Activated T-helper 17 cell treated with anti-CD3 and anti-CD28 coated beads, Interleukin-2, amount 50 U/mL, for 72 hours (primary cell): ENCODE results near the gene PDLIM3. TPM values are rescaled to one million over a fixed set of nuclear protein-coding genes. Genes with fewer than 3 reads are reported as not detected.

Source experiments
- ATAC-seq: fragments of 150-1000 bp; cut with Tn5 transposase; replicated peaks from 2 replicates; pipeline ENCODE4 v1.10.0; 2021; ENCODE audit warnings: mild to moderate bottlenecking, moderate library complexity
- H3K27ac Mint-ChIP-seq: one replicate; pipeline ENCODE4 v1.8.0; 2022; ENCODE audit warnings: mixed read lengths
- H3K27me3 Mint-ChIP-seq: one replicate; pipeline ENCODE4 v1.8.0; 2022; ENCODE audit warnings: mixed read lengths
- H3K36me3 Mint-ChIP-seq: one replicate; pipeline ENCODE4 v1.8.0; 2022; ENCODE audit warnings: low read depth, mild to moderate bottlenecking, mixed read lengths
- H3K4me1 Mint-ChIP-seq: one replicate; pipeline ENCODE4 v1.8.0; 2022; ENCODE audit warnings: mixed read lengths
- H3K4me3 Mint-ChIP-seq: one replicate; pipeline ENCODE4 v1.8.0; 2022; ENCODE audit warnings: mild to moderate bottlenecking, mixed read lengths
- H3K9me3 Mint-ChIP-seq: one replicate; pipeline ENCODE4 v1.8.0; 2022; ENCODE audit warnings: mixed read lengths
- total RNA-seq, 2 donors: library from RNA; stranded (reverse); gene quantifications; one replicate each; pipeline ENCODE4 v1.2.3, GENCODE V29; 2022

Gene PDLIM3
- total RNA-seq, 2 donors from 2014 or later, result not detected

DNA sequence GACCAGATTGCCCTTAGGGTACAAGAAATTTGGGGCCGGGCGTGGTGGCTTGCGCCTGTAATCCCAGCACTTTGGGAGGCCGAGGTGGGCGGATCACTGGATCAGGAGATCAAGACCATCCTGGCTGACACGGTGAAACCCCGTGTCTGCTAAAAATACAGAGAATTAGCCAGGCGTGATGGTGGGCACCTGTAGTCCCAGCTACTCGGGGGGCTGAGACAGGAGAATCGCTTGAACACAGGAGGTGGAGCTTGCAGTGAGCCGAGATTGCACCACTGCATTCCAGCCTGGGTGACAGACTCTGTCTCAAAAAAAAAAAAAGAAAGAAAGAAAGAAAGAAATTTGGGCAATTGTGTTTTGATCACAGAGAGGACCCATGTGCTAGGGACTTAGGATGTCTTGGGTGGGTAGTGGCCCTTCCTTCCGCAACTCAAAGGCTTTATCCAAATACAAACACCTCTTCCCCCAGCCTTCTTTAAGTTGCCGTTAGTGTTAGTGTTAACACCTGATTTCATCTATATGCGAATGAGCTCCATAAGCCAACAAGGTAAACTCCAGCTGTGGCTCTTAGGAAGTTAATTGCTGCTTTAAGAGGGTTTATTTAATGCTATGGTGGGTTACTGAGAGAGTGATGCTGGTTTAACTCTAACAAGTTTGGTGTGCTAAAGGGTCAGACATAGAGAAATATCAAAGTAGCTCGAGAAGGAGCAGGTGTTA is 55.1 kb downstream of the PDLIM3 start:
- no peak overlapping the region for H3K4me3 Mint-ChIP-seq
- no peaks in the 10 kb centered on the region for H3K36me3 Mint-ChIP-seq
- ATAC-seq, result no peak
- no peak overlapping the region for H3K27ac Mint-ChIP-seq
- H3K27me3 Mint-ChIP-seq, result peaks cover 33% of the 10 kb centered on the region
- H3K4me1 Mint-ChIP-seq, result no peaks in the 10 kb centered on the region
- H3K9me3 Mint-ChIP-seq, result no peaks in the 10 kb centered on the region

DNA sequence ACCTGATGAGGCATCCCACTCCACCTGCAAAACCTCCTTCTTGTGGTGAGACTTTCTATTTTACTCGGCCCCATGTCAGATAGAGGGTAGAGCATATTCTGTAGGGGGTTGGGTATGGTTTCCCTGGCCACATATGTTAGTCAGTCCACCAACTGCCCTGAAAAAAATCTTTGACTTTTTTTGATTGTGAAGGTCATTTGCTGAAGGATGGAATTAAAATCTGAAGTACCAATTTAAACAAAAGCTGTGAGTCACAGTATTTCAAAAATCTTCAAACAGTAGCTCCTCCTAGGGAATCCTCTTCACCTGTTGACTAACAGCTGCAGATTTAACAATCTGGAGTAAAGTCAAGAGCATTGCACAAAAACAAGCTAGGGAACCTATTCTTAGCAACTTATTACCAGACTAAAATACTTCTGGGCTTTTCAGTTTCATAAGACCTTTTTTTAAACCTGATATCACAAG is 55.8 kb downstream of the PDLIM3 start:
- Mint-ChIP-seq H3K36me3 (no peaks in the 10 kb centered on the region), H3K27ac (no peak overlapping the region), H3K27me3 (peaks cover 33% of the 10 kb centered on the region), H3K4me1 (no peaks in the 10 kb centered on the region), H3K4me3 (no peak overlapping the region), H3K9me3 (no peaks in the 10 kb centered on the region)
- peak; percentile 93 for ATAC-seq

GRCh38 chr4:185473247-185473646 is 62.1 kb downstream of the PDLIM3 start:
- ATAC-seq, result no peak
- H3K9me3 Mint-ChIP-seq, result no peaks in the 10 kb centered on the region

GRCh38 chr4:185472103-185472542 is 63.2 kb downstream of the PDLIM3 start:
- Mint-ChIP-seq H3K36me3 (no peaks in the 10 kb centered on the region), H3K9me3 (no peaks in the 10 kb centered on the region), H3K4me1 (peaks cover 4% of the 10 kb centered on the region), H3K4me3 (peak overlapping the region; percentile 84), H3K27me3 (peaks cover 5% of the 10 kb centered on the region), H3K27ac (no peak overlapping the region)
- no peak for ATAC-seq

More at GRCh38 chr4:185473247-185473646, 62.1 kb downstream of the PDLIM3 start:
- no peak overlapping the region for H3K4me3 Mint-ChIP-seq
- H3K27ac Mint-ChIP-seq, result no peak overlapping the region
- peaks cover 13% of the 10 kb centered on the region for H3K27me3 Mint-ChIP-seq
- H3K36me3 Mint-ChIP-seq, result no peaks in the 10 kb centered on the region
- H3K4me1 Mint-ChIP-seq, result peaks cover 4% of the 10 kb centered on the region

DNA sequence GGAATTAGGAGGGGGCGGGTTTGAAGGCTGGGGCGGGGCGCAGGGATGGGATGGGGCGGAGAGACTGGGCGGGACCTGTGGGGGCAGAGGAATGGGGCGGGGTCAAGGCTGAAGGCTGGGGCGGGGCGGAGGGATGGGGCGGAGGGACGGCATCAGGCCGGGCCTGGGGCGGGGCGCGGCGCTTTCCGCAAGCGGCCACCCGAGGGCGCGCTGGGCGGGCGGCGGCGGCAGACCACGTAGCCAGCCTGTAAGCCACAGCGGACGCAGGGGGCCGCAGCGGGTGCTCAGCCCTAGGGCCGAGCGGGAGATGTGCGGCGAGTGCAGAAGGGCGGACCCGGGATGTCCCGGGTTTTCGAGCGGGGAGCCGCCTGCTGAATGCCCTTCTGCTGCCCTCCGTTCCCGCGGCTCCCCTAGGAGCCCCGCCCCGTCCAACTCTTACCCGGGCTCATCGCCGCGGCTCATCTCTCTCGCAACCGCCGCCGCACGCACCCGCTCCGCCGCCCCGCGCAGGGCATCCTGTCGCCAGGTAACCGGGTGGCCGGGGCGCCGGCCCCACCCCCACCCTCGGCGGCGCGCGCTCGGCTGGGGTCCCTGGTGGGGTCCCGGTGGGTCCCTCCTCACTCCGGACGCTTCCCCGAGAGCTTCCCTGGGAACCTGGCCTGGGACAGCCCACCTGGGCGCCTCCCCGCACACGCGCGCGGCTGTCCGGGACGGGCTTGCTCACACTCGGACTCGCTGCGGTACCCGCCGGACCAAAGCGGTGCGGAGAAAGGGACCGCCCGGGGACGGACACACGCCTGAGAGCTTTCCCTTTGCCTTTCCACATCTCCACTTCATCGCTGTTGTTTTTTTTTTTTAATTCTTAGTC is 63.8 kb downstream of the PDLIM3 start, which contains the start of gene CCDC110:
Gene CCDC110, minus strand, starts transcription at position 499 of the 868 bp plus-strand sequence. Its CDS starts 50 bp downstream, at position 449.
- Mint-ChIP-seq H3K27me3 (no peaks in the 10 kb centered on the region), H3K4me1 (peaks cover 4% of the 10 kb centered on the region), H3K4me3 (peak within 1 kb of the TSS; percentile 84), H3K9me3 (no peaks in the 10 kb centered on the region), H3K36me3 (no peaks in the 10 kb centered on the region), H3K27ac (no peak within 1 kb of the TSS)
- peak; percentile 94 for ATAC-seq

DNA sequence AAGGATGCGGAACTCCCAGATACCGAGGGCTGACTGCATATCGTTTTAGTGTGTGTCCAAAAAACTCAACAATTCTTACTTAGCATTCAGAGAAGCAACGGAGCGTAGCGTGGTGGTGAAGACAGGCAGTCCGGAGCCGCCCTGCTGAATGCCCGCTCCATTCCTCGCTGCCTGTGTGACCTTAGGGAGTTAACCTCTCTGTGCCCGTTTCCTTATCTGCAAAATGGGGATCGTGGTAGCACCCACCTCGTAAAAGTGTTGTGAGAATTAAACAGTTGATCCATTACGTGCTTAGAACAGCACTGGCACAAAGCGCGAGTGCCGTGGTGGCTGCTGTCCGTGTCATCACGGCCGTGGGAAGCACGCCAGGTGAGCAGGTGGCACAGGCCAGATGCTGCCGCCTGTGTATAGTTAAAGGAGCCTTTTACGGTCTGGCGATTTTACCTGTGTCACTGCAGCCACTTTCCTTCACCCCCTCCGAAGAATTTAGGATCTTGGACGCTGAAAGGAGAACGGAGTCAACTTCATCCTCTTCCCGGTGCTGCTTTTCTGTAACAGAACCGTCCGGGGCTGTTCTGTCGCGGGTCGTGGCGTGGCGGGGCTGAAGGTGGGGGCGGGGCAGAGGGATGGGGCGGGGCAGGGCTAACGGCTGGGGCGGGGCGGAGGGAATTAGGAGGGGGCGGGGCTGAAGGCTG is 64.7 kb downstream of the PDLIM3 start:
- Mint-ChIP-seq H3K9me3 (no peaks in the 10 kb centered on the region), H3K4me1 (peaks cover 4% of the 10 kb centered on the region), H3K27ac (no peak overlapping the region), H3K36me3 (no peaks in the 10 kb centered on the region), H3K27me3 (no peaks in the 10 kb centered on the region), H3K4me3 (peak overlapping the region; percentile 84)
- peak; percentile 18 for ATAC-seq

GRCh38 chr4:185469580-185470154 is 65.6 kb downstream of the PDLIM3 start:
- no peak overlapping the region for H3K4me3 Mint-ChIP-seq
- no peaks in the 10 kb centered on the region for H3K36me3 Mint-ChIP-seq
- H3K4me1 Mint-ChIP-seq, result peaks cover 4% of the 10 kb centered on the region
- ATAC-seq, result no peak
- H3K27me3 Mint-ChIP-seq, result no peaks in the 10 kb centered on the region
- no peak overlapping the region for H3K27ac Mint-ChIP-seq
- no peaks in the 10 kb centered on the region for H3K9me3 Mint-ChIP-seq

DNA sequence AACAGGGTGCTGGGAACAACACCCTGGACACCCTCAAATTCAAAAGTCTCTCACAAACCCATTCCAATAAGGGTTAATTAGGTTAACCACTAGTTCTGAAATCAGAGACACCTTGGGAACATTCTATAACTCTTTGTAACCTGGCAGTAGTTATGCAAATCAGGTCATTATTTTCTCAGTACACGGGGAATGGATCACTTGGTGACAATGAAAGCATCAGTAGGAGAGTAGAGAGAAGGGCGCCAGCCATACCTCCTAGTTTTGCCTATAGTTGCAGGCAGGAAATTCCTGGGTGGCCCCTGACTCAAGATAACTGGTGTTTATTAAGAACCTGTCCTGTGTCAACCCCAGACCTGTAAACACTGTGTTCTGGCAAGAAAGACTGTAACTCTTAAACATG is 66.3 kb downstream of the PDLIM3 start:
- no peak for ATAC-seq
- H3K4me1 Mint-ChIP-seq, result peaks cover 4% of the 10 kb centered on the region
- no peaks in the 10 kb centered on the region for H3K36me3 Mint-ChIP-seq
- no peak overlapping the region for H3K4me3 Mint-ChIP-seq
- no peaks in the 10 kb centered on the region for H3K9me3 Mint-ChIP-seq
- H3K27me3 Mint-ChIP-seq, result no peaks in the 10 kb centered on the region
- no peak overlapping the region for H3K27ac Mint-ChIP-seq

DNA sequence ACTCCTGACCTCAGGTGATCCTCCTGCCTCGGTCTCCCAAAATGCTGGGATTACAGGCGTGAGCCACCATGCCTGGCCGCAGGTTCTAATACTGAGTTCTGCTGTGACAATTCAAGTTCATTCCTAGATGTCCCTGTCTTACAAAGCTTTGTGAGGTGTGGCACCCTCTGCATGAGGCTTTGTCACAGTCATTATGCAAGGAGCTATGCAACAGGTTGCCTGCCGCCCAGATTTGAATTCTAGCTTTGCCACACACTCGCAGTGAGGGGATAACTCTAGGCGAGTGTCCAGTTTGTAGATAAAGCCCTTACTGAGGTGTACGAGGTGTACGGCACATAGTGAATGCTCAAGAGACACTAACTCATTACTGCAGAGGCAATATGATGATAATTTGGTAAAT is 67.3 kb downstream of the PDLIM3 start:
- no peaks in the 10 kb centered on the region for H3K36me3 Mint-ChIP-seq
- H3K27ac Mint-ChIP-seq, result no peak overlapping the region
- H3K9me3 Mint-ChIP-seq, result no peaks in the 10 kb centered on the region
- H3K4me3 Mint-ChIP-seq, result no peak overlapping the region
- peaks cover 4% of the 10 kb centered on the region for H3K4me1 Mint-ChIP-seq
- ATAC-seq, result no peak
- no peaks in the 10 kb centered on the region for H3K27me3 Mint-ChIP-seq

- no peak overlapping the region for H3K27ac Mint-ChIP-seq
- no peaks in the 10 kb centered on the region for H3K27me3 Mint-ChIP-seq
- ATAC-seq, result no peak
- H3K4me1 Mint-ChIP-seq, result peaks cover 4% of the 10 kb centered on the region
- no peak overlapping the region for H3K4me3 Mint-ChIP-seq
- H3K36me3 Mint-ChIP-seq, result no peaks in the 10 kb centered on the region
- H3K9me3 Mint-ChIP-seq, result no peaks in the 10 kb centered on the region
Observed at GRCh38 chr4:185467101-185467500, 68.2 kb downstream of the PDLIM3 start.

DNA sequence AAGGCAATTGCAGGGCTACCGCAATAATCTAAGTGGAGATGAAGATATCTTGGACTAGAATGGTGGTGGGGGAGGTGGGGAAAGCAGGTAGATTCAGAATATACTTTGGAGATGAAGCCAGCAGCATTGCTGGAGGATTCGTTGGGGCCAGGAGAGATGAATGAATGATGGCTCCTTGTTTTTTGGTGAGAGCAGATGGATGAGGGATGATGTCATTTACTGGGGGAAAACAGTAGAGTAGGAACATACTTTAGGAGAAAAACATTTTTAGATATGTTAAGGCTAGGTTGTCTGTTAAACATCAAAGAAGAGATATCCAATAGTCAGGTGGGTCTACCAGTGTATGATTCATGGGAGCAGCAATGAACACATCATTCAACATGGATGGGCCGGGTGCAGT is 69.6 kb downstream of the PDLIM3 start:
- Mint-ChIP-seq H3K9me3 (no peaks in the 10 kb centered on the region), H3K4me3 (no peak overlapping the region), H3K36me3 (no peaks in the 10 kb centered on the region), H3K4me1 (peaks cover 4% of the 10 kb centered on the region), H3K27ac (no peak overlapping the region), H3K27me3 (peaks cover 3% of the 10 kb centered on the region)
- no peak for ATAC-seq

DNA sequence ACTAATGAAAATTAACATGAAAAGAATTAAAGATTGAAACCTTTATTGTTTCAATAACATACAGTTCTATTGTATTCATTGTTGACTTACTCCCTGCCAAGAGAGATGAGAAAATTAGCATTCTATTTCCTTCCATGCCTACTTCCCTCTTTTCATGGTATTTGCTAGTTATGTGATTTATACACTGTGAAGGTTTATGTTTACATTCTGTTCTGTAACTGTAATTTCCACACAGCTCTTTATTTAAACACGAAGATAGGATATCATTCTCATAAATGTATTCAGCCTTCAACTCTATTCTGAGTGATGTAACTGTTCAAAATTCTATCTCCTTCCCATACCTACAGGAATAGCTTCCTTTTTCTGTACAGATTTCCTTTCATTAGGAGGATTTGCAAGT is 70.4 kb downstream of the PDLIM3 start:
- peaks cover 6% of the 10 kb centered on the region for H3K27me3 Mint-ChIP-seq

DNA sequence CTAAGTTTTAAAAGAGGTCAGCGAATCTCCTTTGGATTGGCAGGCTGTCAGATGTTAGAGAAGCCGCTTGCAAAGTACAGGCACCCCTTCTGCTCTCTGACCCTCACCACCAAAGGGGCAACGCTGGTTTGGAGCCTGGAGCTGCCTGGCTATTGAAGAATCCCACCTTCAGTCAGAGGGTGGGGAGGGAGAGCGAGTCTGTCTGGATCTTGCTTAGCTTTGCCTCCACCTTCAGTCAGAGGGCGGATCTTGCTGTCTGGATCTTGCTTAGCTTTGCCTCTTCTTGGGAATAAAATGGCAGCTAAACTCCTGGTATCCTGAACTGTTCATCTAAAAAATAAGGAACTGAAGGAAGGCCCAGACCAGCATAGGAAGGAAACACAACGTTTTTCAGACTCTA is 71.1 kb downstream of the PDLIM3 start:
- no peak overlapping the region for H3K4me3 Mint-ChIP-seq
- no peaks in the 10 kb centered on the region for H3K36me3 Mint-ChIP-seq
- ATAC-seq, result no peak
- H3K4me1 Mint-ChIP-seq, result no peaks in the 10 kb centered on the region
- H3K9me3 Mint-ChIP-seq, result no peaks in the 10 kb centered on the region
- peaks cover 6% of the 10 kb centered on the region for H3K27me3 Mint-ChIP-seq
- H3K27ac Mint-ChIP-seq, result no peak overlapping the region

More for the DNA sequence above, 70.4 kb downstream of the PDLIM3 start:
- ATAC-seq, result no peak
- H3K9me3 Mint-ChIP-seq, result no peaks in the 10 kb centered on the region
- no peak overlapping the region for H3K27ac Mint-ChIP-seq
- peaks cover 4% of the 10 kb centered on the region for H3K4me1 Mint-ChIP-seq
- no peaks in the 10 kb centered on the region for H3K36me3 Mint-ChIP-seq
- no peak overlapping the region for H3K4me3 Mint-ChIP-seq

GRCh38 chr4:185463541-185463940 is 71.8 kb downstream of the PDLIM3 start:
- no peaks in the 10 kb centered on the region for H3K4me1 Mint-ChIP-seq
- H3K9me3 Mint-ChIP-seq, result no peaks in the 10 kb centered on the region
- H3K36me3 Mint-ChIP-seq, result no peaks in the 10 kb centered on the region
- no peak overlapping the region for H3K27ac Mint-ChIP-seq
- ATAC-seq, result no peak
- no peak overlapping the region for H3K4me3 Mint-ChIP-seq
- peaks cover 6% of the 10 kb centered on the region for H3K27me3 Mint-ChIP-seq
